ENCODE results near the gene ATXN1.

The ATXN1 gene

DNA sequence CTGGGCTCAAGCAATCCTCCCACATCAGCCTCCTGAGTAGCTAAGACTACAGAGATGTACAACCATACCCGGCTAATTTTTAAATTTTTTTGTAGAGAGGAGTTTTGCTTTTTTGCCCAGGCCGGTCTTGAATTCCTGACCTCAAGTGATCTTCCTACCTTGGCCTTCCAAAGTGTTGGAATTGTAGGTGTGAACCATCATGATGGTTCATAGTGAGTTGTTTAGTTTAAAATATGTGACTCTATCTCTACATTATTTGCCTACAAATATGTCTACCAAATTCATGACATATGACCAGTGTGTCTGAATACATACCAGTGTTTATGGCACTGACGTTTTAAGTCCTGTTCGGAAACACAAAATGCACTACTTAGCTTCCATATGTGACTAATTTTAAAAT is 367.9 kb downstream of the ATXN1 start:
- TF ChIP-seq, protein P1, sequence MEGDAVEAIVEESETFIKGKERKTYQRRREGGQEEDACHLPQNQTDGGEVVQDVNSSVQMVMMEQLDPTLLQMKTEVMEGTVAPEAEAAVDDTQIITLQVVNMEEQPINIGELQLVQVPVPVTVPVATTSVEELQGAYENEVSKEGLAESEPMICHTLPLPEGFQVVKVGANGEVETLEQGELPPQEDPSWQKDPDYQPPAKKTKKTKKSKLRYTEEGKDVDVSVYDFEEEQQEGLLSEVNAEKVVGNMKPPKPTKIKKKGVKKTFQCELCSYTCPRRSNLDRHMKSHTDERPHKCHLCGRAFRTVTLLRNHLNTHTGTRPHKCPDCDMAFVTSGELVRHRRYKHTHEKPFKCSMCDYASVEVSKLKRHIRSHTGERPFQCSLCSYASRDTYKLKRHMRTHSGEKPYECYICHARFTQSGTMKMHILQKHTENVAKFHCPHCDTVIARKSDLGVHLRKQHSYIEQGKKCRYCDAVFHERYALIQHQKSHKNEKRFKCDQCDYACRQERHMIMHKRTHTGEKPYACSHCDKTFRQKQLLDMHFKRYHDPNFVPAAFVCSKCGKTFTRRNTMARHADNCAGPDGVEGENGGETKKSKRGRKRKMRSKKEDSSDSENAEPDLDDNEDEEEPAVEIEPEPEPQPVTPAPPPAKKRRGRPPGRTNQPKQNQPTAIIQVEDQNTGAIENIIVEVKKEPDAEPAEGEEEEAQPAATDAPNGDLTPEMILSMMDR (IDR thresholded peaks at IDR 0.05): no peak

DNA sequence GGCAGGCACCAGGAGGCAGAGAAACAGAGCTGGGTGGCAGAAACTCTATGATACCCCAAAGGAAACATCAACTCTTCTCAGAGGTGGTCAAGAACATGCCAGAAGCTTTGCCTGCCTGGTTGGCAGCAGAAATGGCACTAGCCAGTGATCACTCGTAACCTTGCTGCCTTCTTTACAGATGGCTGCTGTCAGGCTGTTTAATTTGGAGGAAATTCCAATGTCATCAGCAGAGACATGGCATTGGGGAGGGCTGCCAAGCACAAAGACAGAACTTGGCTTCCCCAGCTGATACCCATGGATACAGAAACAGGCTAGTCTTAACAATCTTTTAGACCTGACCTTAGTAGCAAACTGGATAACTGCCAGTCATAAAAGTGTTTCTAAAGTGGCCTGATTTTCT is 369.2 kb downstream of the ATXN1 start:
- TF ChIP-seq, protein P1 (IDR thresholded peaks at IDR 0.05): no peak

DNA sequence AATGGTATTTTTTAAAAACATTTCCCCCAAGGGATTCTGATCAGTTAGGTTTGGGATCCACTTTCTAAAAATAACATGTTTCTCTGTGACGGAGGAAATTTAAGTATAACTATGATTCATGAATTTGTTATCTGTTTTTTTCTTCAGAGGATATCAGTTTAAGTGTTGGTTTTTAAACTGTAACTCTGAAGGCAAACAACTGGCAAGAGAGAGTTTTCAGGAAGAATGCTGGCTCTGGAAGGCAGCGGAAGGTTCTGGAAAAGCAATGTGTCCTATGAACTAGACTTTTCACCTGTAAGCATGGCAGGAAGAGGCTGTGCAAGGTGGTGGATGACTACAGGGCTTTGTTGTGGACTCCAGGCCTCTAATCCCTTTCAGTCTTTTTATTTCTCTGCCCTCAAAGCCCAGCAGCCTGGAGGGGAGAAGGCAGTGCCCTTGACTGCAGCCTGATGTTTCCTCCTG is 369.8 kb downstream of the ATXN1 start:
- TF ChIP-seq, protein P1 (IDR thresholded peaks at IDR 0.05): no peak

DNA sequence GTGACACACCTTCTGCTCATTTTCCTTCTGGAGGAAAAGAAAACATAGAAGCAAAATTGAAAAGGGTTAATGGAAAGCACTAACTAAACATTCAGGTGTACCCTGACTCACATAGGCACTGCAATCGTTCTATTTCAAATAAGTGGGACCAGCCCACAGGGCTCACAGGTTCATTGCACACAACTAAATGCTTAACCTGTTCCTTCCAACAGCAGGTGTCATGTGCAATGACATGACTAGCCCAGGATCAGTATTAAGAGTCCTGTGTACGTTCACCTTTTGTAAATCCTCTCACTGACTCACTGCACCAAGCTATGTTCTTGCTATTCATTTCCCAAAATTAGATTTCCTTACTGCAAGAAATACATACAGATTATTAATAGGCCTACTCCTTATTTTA is 371.6 kb downstream of the ATXN1 start:
- TF ChIP-seq, protein P1 (IDR thresholded peaks at IDR 0.05): no peak

DNA sequence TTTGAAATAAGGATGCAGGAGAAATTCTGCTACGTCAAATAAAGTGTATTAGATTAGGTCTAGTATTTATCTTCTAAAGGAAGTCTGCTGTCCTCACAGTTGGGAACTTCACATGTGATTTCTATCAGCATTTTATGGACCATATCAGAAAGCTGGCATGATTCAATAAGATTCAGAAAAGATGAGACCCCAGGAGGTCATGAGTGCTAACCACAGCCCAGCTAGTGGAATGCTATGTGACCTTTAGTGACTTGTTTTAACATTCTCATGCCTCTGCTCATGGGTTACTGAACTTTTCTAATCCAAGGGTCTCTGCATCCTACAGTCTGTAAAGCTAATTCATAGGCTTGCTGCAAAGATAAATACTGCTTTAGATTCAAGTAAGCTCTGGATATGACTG is 372.8 kb downstream of the ATXN1 start:
- TF ChIP-seq, protein P1 (IDR thresholded peaks at IDR 0.05): no peak

DNA sequence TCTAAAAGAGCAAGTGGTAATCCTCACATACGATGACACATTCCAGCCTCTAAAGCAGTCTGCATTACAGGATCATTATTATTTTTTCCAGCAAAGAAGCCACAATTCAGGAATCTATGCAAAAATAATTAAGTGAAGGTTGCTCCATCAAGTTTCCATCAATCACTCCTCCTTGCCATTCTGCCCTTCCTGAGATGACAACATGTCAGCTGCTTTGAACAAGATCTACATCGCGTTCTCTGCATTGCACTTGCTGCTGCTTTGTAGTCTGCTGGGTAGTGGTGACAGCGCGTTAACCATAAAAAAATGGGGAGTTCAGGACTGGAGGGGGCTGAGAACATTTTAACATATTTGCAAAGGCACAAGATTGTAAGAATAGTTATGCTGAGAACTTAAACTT is 375.2 kb downstream of the ATXN1 start:
- TF ChIP-seq, protein P1 (IDR thresholded peaks at IDR 0.05): no peak

DNA sequence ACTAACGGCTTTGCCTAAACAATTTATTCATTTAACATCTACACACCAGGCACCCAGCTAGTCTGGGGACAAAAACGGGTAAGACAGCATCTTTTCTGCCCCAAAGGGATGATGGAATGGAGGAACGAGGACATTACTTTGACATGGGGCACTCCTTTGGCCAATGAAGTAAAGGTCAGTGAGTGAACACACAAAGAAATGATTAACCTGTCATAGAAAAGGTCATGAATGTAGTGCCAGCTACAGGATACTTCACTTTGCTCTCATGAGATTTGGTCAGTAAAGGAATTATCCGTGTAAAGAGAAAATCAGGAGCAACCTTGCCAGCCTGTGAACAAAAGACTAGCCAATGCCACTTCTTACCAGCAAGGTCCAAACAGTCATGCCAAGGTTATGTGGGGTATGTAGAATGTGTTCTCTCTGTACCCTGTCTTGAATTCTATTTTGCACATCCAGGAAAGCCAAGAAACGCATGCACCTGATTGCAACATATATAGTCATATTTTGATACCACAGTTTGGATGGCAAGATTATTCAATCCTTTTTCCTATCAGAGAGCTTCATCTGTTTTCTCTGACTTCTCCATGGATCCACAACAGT is 377.6 kb downstream of the ATXN1 start:
- TF ChIP-seq, protein P1 (IDR thresholded peaks at IDR 0.05): no peak
